Tibial nerve (tissue), 3 donors: Measurements from ENCODE around the gene KCNT1.

ENCODE experiments used
- POLR2A ChIP-seq, 2 donors: fragments of 450-650 bp; IDR thresholded peaks; one replicate each; pipeline ENCODE4 v1.6.1; 2017; ENCODE audit warnings: antibody characterized with exemption in 2 of 2, mild to moderate bottlenecking in 2 of 2, moderate library complexity in 2 of 2
- TF ChIP-seq, protein P1 (sequence below), 5 experiments: fragments of 200-600 bp in 3 of 5; fragments of 450-650 bp in 2 of 5; sonication (generic) in 3 of 5; IDR thresholded peaks; one replicate each; pipeline ENCODE4 v1.5.1; 2016 to 2019; ENCODE audit warnings: antibody characterized with exemption in 5 of 5, mild to moderate bottlenecking in 3 of 5, moderate library complexity in 2 of 5

DNA sequence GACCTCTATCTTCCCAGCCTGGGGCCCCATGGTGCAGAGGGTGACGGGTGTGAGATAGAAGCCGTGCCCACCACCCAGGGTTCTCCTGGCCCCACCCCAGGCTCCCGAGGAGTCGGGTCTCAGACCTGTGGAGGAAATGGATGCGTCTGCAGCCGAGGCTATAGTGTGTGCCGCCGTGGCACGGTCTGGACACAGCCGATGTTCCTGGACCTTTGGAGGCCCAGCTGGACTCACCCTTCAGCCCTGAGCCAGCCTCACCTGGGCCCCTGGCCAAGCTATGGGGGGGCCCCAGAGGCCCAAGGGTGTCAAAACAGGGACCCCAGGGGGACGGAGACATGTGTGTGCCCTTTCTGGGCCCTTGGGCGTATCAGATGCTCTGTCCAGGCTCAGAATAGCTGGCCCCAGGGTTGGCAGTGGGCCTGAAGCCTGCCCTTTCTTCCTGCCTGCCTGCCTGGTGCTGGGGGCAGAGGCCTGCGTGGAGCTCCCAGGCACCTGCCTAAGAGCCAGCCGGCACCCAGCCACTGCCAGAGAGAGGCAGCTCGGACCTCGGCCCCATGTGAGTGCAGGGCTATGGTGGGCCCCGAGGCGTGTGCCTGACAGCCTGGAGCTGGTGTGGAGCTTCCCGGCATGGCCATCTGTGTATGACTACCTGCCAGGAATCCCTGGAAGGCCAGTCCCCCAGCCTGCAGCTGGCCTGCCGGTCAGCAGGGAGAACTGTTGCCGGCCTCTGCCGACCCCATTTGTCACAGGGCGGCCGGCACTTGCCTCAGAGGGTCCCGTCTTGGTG lies 41.8 kb downstream of the KCNT1 start:
- TF ChIP-seq, protein P1, sequence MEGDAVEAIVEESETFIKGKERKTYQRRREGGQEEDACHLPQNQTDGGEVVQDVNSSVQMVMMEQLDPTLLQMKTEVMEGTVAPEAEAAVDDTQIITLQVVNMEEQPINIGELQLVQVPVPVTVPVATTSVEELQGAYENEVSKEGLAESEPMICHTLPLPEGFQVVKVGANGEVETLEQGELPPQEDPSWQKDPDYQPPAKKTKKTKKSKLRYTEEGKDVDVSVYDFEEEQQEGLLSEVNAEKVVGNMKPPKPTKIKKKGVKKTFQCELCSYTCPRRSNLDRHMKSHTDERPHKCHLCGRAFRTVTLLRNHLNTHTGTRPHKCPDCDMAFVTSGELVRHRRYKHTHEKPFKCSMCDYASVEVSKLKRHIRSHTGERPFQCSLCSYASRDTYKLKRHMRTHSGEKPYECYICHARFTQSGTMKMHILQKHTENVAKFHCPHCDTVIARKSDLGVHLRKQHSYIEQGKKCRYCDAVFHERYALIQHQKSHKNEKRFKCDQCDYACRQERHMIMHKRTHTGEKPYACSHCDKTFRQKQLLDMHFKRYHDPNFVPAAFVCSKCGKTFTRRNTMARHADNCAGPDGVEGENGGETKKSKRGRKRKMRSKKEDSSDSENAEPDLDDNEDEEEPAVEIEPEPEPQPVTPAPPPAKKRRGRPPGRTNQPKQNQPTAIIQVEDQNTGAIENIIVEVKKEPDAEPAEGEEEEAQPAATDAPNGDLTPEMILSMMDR (IDR thresholded peaks at IDR 0.05): no peak
- no peak for TF ChIP-seq POLR2A (IDR thresholded peaks at IDR 0.05)
